HG03280 (cell line): ENCODE measurements around the gene MTRFR.

Experiments
- ATAC-seq: cut with Tn5 transposase; IDR thresholded peaks from one replicate; pipeline ENCODE4 v1.9.1; 2021; ENCODE audit warnings: mild to moderate bottlenecking, moderate library complexity; ENCODE audit not compliant: unreplicated experiment

MTRFR gene

GRCh38 chr12:123269896-123270213 is 36.6 kb downstream of the MTRFR start:
- ATAC-seq = no peak

- ATAC-seq = peak; percentile 9
Observed at GRCh38 chr12:123270214-123271000, 37.2 kb downstream of the MTRFR start.

DNA sequence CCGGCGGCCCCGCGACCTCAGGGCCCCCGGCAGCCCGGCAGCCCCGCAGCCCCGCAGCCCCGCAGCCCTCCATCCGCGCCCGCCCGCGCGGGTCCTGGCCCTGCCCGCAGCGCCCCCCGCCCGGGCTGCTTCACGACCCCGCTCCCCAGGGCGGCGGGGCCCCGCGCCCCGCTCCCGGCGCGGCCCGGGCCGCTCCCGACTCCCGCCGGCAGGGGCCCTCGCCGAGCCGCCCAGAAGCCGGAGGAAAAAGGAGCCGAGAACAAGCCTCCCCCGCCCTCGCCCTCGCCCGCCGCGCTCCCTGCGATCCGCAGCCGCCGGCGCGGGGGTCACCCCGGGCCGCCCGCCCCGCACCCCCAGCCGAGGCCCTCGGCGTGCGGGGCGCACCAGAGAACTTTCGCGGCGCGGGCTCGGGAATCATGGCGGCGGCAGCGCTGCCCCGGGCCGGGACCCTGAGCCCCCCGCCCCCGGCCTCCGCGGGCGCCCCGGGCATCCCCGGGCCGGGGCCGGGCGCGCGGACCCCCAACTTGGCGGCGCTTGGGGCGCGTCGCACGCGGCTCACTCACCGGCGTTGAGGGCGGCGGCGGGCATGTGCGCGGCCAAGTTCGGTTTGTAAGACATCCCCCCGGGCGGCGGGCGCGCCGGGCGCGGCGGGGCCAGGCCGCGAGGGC is 37.9 kb downstream of the MTRFR start:
- peak; percentile 69 for ATAC-seq

DNA sequence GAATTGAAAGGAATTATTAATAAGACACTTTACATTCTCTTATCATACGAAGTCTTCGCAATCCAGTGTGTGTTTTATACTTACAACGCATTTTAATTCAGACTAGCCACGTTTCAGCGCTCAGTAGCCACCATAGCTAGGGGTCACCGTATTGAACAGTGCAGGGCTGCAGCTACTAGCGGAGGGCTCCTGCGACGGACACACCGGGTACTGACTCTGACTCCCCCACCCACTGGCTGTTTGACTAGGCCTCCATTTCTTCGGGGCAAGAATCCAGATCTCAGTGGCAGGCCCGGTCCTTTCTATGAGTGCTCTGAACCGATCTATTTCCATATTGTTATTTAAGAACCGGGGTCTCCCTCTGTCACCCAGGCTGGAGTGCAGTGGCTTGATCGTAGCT is 39.9 kb downstream of the MTRFR start:
- no peak for ATAC-seq

DNA sequence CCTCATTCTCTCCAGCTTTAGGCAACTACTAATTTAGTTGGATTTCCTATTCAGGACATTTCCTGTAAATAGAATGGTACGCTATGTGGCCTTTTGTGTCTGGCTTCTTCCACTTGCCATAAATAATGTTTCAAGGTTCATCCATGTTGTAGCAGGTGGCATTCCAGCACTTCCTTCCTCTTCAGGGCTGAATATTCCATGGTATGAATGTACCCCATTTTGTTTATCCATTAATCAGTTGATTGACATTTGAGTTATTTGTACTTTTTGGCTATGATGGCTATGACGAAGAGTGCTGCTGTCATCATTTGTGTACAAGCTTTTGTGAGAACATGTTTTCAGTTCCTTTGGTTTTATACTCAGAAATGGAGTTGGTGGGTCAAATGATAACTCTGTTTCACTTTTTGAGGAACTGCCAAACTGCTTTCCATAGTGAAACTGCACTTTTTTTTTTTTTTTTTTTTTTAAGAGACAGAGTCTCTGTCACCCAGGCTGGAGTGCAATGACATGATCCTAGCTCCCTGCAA is 44.9 kb downstream of the MTRFR start:
- ATAC-seq = peak; percentile 81

GRCh38 chr12:123280971-123281370 is 47.7 kb downstream of the MTRFR start:
- ATAC-seq = no peak

DNA sequence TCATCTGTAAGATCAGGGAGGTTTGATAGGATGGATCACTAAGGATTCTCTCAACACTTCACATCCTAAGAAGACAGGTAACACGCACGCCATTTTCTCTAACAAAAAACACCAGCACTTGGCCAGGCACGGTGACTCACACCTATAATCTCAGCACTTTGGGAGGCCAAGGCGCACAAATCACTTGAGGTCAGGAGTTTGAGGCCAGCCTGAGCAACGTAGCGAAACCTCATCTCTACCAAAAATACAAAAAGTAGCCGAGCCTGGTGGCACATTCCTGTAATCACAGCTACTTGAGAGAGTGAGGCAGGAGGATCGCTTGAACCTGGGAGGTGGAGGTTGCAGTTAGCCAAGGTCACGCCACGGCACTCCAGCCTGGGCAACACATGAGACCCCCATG is 48.9 kb downstream of the MTRFR start:
- no peak for ATAC-seq

DNA sequence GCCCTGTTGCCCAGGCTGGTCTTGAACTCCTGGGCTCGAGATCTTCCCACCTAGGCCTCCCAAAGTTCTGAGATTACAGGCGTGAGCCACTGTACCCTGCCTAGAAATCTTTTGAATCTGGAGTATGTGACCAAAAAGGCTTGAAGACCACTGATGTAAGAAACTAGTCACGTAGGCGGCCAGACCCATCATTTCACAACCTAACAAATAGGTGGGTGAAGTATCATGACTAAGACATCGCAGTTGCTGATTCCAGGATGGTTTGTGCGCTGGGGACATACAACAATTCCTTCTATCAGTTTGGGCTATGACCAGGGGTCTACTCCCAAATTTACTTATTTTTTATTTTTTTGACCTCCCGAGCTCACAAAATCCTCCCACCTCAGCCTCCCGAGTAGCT is 50.2 kb downstream of the MTRFR start:
- no peak for ATAC-seq

DNA sequence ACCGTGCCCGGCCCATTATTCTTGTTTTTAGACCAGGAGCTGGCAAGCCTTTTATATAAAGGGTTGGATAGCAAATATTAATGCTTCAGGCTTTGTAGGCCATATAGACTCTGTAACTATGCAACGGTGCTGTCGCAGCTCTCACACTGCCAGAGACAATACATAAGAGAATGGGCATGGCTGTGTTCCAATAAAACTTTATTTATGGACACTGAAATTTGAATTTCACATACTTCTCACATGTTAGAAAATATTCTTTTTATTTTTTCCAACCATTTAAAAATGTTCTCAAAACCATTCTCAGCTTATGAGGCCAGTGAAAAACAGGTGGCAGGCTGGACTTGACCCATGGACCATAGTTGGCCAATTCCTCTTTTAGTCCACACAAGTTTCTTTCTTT is 51.4 kb downstream of the MTRFR start:
- ATAC-seq = no peak

DNA sequence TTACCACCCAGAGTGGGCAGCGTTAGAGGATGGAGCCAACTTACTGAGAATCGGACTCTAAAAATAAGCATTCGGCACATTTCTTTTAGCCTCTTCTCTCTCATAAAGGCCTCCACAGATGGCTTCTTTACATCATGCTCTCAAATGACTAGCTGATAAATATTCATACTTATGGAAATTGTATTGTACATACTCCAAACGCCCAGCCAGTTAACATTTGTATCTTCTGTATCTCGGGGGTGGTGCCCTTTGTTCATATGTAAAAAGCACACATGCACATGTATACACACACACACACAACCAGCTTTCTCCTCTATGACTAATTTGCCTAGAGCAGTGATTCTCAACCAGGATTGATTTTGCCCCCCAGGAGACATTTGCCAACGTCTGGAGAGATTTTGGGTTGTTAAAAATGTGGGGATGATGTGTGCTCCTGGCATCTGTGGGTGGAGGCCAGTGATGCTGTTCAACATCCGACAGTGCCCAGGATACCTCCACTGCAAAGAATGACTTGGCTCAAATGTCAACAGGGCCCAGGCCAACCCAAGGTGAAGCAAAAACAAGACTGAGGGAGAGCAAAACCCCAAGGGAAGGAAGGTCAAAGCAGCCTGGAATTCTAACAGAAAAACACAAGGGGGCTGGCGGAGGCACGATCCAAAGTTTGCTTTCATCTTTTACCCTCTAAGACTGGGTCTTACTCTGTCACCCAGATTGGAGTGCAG is 53.6 kb downstream of the MTRFR start:
- no peak for ATAC-seq

DNA sequence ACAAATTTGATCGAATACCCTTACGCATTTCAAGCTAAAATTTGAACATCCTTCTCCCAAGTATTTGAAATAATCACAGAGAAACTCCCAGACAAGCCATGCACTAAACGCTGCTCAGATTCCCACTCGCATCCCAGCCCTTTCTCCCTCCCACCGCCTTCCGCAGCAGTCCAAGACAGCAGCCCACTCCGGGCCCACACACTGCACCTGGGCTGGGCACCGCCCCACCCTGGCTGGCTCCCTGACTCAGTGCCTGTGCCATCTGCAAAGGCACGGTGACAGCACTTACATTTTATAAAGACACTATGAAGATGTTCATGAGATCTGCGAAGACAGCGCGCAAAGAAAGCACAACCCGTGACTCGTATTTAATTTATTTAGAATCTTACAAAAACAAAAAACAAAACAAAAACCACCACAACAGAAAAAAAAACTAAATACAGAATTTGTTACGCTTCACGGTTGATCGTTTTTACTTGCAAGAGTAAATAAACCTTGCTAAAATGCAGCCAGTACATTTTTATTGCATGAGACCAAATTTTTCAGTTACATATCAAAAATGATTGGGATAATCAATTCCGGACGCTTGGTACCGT is 55.6 kb downstream of the MTRFR start:
- no peak for ATAC-seq

DNA sequence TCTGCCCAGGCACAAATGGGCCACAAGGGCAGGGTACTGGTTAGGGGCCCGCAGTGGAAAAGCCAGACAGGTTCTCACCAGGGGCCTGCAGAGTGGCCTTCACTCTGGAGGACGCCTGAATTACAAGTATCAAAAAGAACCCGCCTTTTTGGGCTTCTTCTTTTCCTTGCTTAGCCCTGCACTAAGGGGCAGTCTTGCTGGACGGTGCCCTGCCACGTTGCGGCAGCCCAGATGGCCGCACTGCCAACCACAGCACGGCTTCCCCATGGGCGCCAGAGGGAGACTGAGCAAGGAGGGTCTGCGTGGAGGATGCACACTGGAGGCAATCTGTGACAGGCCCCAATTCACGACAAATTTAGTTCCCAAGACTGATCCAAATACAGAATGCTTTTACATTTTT is 56.7 kb downstream of the MTRFR start:
- no peak for ATAC-seq

DNA sequence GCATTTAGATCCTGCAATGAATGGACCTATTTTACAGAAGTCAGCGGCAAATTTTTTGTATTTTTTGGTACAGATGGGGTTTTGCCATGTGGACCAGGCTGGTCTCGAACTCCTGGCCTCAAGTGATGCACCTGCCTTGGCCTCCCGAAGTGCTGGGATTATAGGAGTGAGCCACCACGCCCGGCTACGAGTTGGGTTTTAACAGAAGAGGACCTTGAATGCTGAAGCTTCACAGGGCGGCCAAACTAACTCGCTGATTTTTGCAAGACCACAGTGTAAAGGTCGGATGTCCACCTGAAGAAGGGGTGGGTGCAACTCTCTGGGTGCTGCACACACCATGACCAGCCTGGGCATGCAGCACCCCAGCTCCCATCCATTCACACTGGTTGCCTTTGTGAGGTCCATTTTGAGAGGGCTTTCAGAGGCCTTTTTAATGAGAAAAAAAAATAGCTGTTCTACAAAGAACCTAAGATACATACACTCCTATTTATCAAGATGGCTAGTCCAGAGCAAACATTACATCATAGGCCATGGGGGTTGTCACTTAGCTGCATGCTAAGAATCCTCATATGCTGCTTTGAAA is 60.0 kb downstream of the MTRFR start:
- no peak for ATAC-seq

GRCh38 chr12:123305136-123305535 is 71.9 kb downstream of the MTRFR start:
- no peak for ATAC-seq

DNA sequence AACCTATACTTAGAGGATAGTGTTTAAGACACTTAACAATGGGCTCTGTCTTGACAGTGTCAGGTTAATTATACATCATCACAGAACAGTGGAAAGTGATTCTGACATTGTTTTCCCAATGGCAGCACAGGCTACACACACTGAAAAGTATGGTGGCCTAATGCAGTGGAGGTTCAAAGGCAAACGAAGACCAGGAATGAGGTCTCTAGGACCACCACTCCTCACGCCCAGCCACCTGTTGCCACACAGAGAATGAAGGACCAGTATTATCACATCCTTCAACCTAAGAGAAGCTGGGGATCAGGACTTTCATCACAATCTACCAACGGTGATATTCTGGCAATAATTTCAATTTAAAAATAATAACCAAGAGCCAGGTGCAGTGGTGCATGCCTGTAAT is 73.0 kb downstream of the MTRFR start:
- ATAC-seq = no peak
